Body of pancreas (tissue), 4 donors: ENCODE results near the gene UQCRC1. TPM values are rescaled to one million over a fixed set of nuclear protein-coding genes. Genes with fewer than 3 reads are reported as not detected.
A peak's percentile ranks its signal among the peaks of the same experiment; 100 is the strongest.
"Not testable (repeated sequence)": the region's sequence is repeated elsewhere in the genome, so short reads cannot be mapped to it uniquely, and the experiment has no call there.

Experiments
- ATAC-seq: fragments of 150-250 bp; one replicate; pipeline ENCODE4 v1.9.1; 2016
- DNase-seq, 4 donors: peaks; one replicate each; pipeline ENCODE4 v3.0.0-alpha.2; 2019
- H3K27ac ChIP-seq, 4 donors: fragments of 200-600 bp; sonication (generic); 1 replicate in 3 of 4; 2 replicates in 1 of 4; pipeline versions ENCODE4 v1.5.1 to v1.6.1; 2016 to 2019; ENCODE audit warnings: mild to moderate bottlenecking in 1 of 4, mixed read lengths in 1 of 4, moderate library complexity in 1 of 4
- H3K27me3 ChIP-seq, 2 donors: fragments of 200-600 bp; sonication (generic); one replicate each; pipeline ENCODE4 v1.6.0; 2016; ENCODE audit warnings: mild to moderate bottlenecking in 1 of 2
- H3K36me3 ChIP-seq, 2 donors: fragments of 200-600 bp; sonication (generic); replicated peaks in 1 of 2; 2 replicates each; pipeline ENCODE4 v1.5.1; 2016; ENCODE audit warnings: low read depth in 2 of 2; ENCODE audit not compliant: insufficient read depth in 1 of 2
- H3K4me1 ChIP-seq: fragments of 200-600 bp; sonication (generic); one replicate; pipeline ENCODE4 v1.6.0; 2016
- H3K4me3 ChIP-seq, 2 donors: fragments of 200-600 bp; sonication (generic); 1 replicate in 1 of 2; 2 replicates in 1 of 2; pipeline ENCODE4 v1.5.1; 2016 to 2019
- H3K9me3 ChIP-seq, 3 donors: fragments of 200-600 bp; sonication (generic); 1 replicate in 2 of 3; 2 replicates in 1 of 3; pipeline ENCODE4 v1.5.1; 2016
- CTCF ChIP-seq, 7 experiments: fragments of 450-650 bp in 4 of 7; fragments of 200-600 bp in 3 of 7; sonication (generic) in 3 of 7; IDR thresholded peaks; one replicate each; pipeline ENCODE4 v1.5.1; 2016 to 2019; ENCODE audit warnings: antibody characterized with exemption in 7 of 7
- POLR2A ChIP-seq, 3 donors: fragments of 450-650 bp; IDR thresholded peaks; one replicate each; pipeline ENCODE4 v1.6.1; 2016; ENCODE audit warnings: antibody characterized with exemption in 3 of 3, mild to moderate bottlenecking in 2 of 3
- WGBS, 2 donors: methylation state at CpG; one replicate each; pipeline ENCODE4 v1.1.5; 2017; 5-methylcytosine and 5-hydroxymethylcytosine counted together
- intact Hi-C: fragments of 100-400 bp; cut with DNase I; formaldehyde crosslinking; loops from one replicate; pipeline ENCODE4 v1.15.1; 2023
- total RNA-seq, 2 donors: library from RNA; depleted of rRNA; stranded (reverse); fragments of >200 nt; gene quantifications; one replicate each; pipeline ENCODE4 v1.1.0, GENCODE V29; 2016

UQCRC1 gene
- total RNA-seq, 2 donors from 2014 or later = 92.9 to 161 TPM

GRCh38 chr3:48555231-48555948 lies 54.1 kb downstream of the UQCRC1 start:
- H3K4me1 ChIP-seq = peaks cover 72% of the 10 kb centered on the region
- TF ChIP-seq CTCF (IDR thresholded peaks at IDR 0.05) (no peak), POLR2A (IDR thresholded peaks at IDR 0.05) (no peak)
- ATAC-seq = no peak
- WGBS, 2 donors = 40 to 47% methylated on average over 9 to 10 of the region's 10 CpGs
- H3K27ac ChIP-seq = peak overlapping the region; percentile 39 to 93 (median 76)
- intact Hi-C loops = no loop called here
- H3K36me3 ChIP-seq = no peaks in the 10 kb centered on the region
- H3K27me3 ChIP-seq = no peaks in the 10 kb centered on the region
- H3K9me3 ChIP-seq = no peaks in the 10 kb centered on the region
- no peak for DNase-seq
- H3K4me3 ChIP-seq = no peak overlapping the region

GRCh38 chr3:48553886-48554845 lies 55.3 kb downstream of the UQCRC1 start:
- TF ChIP-seq POLR2A (IDR thresholded peaks at IDR 0.05) (no peak), CTCF (IDR thresholded peaks at IDR 0.05) (no peak)
- no peaks in the 10 kb centered on the region for H3K27me3 ChIP-seq
- no peak for DNase-seq
- H3K36me3 ChIP-seq = no peaks in the 10 kb centered on the region
- H3K27ac ChIP-seq = peak overlapping the region; percentile 81 to 93 (median 88)
- no peaks in the 10 kb centered on the region for H3K9me3 ChIP-seq
- intact Hi-C loops = no loop called here
- H3K4me3 ChIP-seq = no peak overlapping the region
- WGBS, 2 donors = 62% methylated on average over 11 to 14 of the region's 14 CpGs
- no peak for ATAC-seq
- H3K4me1 ChIP-seq = peaks cover 77% of the 10 kb centered on the region

DNA sequence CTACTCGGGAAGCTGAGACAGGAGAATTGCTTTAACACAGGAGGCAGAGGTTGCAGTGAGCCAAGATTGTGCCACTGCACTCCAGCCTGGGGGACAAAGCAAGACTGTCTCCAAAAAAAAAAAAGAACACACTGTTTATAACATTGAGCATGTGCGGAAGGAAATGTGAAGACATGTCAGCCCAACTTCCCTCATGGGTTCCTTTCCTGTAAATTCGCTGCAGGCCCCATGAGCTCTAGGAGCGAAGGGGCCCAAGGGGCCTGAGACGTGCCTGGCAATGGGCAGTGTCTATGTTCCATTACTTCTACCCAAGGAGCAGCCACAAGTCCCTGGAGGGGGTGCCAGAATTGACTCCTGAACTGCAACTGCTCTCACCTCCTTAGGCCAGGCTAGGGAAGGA lies 56.1 kb downstream of the UQCRC1 start:
- Histone ChIP-seq H3K36me3 (no peaks in the 10 kb centered on the region), H3K27ac (peak overlapping the region; percentile 81 to 93 (median 88)), H3K4me3 (no peak overlapping the region), H3K27me3 (no peaks in the 10 kb centered on the region), H3K9me3 (no peaks in the 10 kb centered on the region), H3K4me1 (peaks cover 81% of the 10 kb centered on the region)
- intact Hi-C loops = no loop called here
- ATAC-seq = no peak
- 68 to 81% methylated on average over 5 of the region's 5 CpGs for WGBS, 2 donors
- TF ChIP-seq POLR2A (IDR thresholded peaks at IDR 0.05) (no peak), CTCF (IDR thresholded peaks at IDR 0.05) (no peak)
- no peak for DNase-seq

- H3K27ac ChIP-seq = peak overlapping the region; percentile 81 to 93 (median 88)
- H3K9me3 ChIP-seq = no peaks in the 10 kb centered on the region
- H3K36me3 ChIP-seq = no peaks in the 10 kb centered on the region
- DNase-seq = peak; percentile 89 to 94 (median 93)
- peak in 2 of 3 donors; percentile 40 to 45 for TF ChIP-seq POLR2A (IDR thresholded peaks at IDR 0.05)
- TF ChIP-seq CTCF (IDR thresholded peaks at IDR 0.05) = no peak
- peak; percentile 54 for ATAC-seq
- H3K4me3 ChIP-seq = no peak overlapping the region
- WGBS, 2 donors = 22 to 32% methylated on average over 13 to 14 of the region's 14 CpGs
- H3K27me3 ChIP-seq = no peaks in the 10 kb centered on the region
- intact Hi-C loops = no loop called here
- H3K4me1 ChIP-seq = peaks cover 70% of the 10 kb centered on the region
Measured at GRCh38 chr3:48552111-48552951, 57.1 kb downstream of the UQCRC1 start.

- H3K9me3 ChIP-seq, H3K4me3 ChIP-seq, DNase-seq, H3K27me3 ChIP-seq, intact Hi-C loops, H3K36me3 ChIP-seq, ATAC-seq: not testable (repeated sequence)
- WGBS, 2 donors = 59 to 86% methylated on average over 6 to 7 of the region's 7 CpGs
- Histone ChIP-seq H3K4me1 (peaks cover 67% of the 10 kb centered on the region), H3K27ac (peak overlapping the region; percentile 81 to 93 (median 88))
Measured at GRCh38 chr3:48551651-48552050, 57.8 kb downstream of the UQCRC1 start.
